ENCODE measurements around the gene KNDC1.

KNDC1 gene

GRCh38 chr10:133268532-133268931 lies 108.5 kb downstream of the KNDC1 start:
- H3K4me1 ChIP-seq, result no peaks in the 10 kb centered on the region
- no peaks in the 10 kb centered on the region; the same call in 1 of the 2 replicates for H3K27me3 ChIP-seq
- H3K36me3 ChIP-seq, result no peaks in the 10 kb centered on the region
- no peak for DNase-seq
- no peak overlapping the region for H3K4me3 ChIP-seq (ENCODE audit: low read depth, low read length)
- no peaks in the 10 kb centered on the region for H3K9me3 ChIP-seq
- no peak for TF ChIP-seq CTCF (IDR thresholded peaks at IDR 0.05; ENCODE audit: low read depth, low read length)

DNA sequence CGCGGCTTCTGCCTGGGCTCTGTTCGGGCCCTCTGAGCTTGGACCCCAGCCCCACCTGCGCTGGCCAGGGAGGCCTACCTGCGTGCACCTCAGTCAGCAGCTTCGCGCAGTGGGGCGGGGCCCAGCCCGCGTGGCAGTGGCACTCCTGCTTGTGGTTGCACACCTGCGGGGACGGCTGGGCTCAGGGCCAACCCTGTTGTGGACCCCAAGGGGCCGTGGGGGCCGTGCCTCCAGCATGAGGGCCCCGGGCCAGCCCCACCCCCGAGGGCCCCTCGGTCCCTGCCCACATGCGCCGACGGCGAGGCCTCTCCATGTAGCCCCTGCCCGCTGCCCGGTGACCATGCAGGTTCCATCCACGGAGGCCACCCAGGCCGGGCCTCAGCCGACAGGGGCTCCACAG lies 109.3 kb downstream of the KNDC1 start:
- no peak for DNase-seq
- H3K4me3 ChIP-seq (ENCODE audit: low read depth, low read length), result no peak overlapping the region
- no peaks in the 10 kb centered on the region for H3K4me1 ChIP-seq
- H3K9me3 ChIP-seq, result no peaks in the 10 kb centered on the region
- no peak for TF ChIP-seq CTCF (IDR thresholded peaks at IDR 0.05; ENCODE audit: low read depth, low read length)
- H3K27me3 ChIP-seq, result no peaks in the 10 kb centered on the region
- H3K36me3 ChIP-seq, result no peaks in the 10 kb centered on the region

DNA sequence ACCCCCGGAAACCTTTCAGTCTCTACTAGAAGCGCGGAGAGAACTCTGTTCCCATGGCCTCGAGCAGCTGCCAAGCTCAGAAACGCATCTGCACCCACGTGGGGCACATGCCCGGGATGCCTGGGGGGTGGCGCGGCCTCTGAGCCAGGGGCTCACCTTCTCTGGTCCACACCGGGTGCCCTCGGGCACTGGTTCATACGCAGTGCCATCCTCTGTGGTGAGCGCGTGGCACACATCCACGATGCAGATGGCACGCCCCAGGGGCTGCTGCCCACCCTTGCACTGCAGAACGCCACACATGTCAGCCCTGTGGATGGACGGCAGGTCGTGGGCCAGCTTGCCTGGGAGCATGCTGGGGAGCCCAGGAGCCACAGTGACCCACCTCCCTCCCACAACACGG lies 110.2 kb downstream of the KNDC1 start:
- DNase-seq, result no peak
- no peaks in the 10 kb centered on the region for H3K9me3 ChIP-seq
- no peaks in the 10 kb centered on the region for H3K36me3 ChIP-seq
- no peak overlapping the region for H3K4me3 ChIP-seq (ENCODE audit: low read depth, low read length)
- no peak for TF ChIP-seq CTCF (IDR thresholded peaks at IDR 0.05; ENCODE audit: low read depth, low read length)
- H3K27me3 ChIP-seq, result peaks cover 5% of the 10 kb centered on the region
- H3K4me1 ChIP-seq, result no peaks in the 10 kb centered on the region

DNA sequence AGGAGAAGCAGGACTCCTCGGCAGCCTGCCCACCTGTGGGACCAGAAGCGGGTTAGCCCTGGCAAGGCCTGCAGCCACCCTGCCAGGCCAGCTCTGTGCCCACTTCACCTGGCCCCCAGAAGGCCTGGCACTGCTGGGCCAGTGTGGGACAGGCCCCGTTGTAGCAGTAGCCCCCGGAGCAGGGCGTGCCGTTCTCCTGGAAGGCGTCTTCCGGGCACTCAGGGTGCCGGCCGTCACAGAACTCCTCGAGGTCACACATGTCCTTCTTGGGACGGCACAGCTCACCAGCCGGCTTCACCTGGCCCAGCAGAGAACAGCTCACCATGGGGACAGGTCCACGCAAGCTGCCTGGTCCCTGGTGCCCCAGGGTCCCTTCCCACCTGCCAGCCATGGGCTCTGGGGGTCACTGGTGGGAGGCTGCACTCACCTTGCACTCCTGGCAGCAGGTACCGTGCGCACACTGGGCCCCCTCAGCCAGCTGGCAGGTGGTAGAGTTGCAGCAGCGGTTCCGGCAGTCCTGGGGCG lies 110.8 kb downstream of the KNDC1 start:
- Histone ChIP-seq H3K4me3 (ENCODE audit: low read depth, low read length) (no peak overlapping the region), H3K9me3 (no peaks in the 10 kb centered on the region), H3K27me3 (peaks cover 12% of the 10 kb centered on the region), H3K36me3 (no peaks in the 10 kb centered on the region), H3K4me1 (no peaks in the 10 kb centered on the region)
- TF ChIP-seq CTCF (IDR thresholded peaks at IDR 0.05; ENCODE audit: low read depth, low read length), result no peak
- DNase-seq, result no peak

- DNase-seq, result no peak
- no peak for TF ChIP-seq CTCF (IDR thresholded peaks at IDR 0.05; ENCODE audit: low read depth, low read length)
- H3K4me3 ChIP-seq (ENCODE audit: low read depth, low read length), result no peak overlapping the region
- peaks cover 3% of the 10 kb centered on the region; the same call in 1 of the 2 replicates for H3K4me1 ChIP-seq
- H3K36me3 ChIP-seq, result no peaks in the 10 kb centered on the region
- peaks cover 18% of the 10 kb centered on the region for H3K27me3 ChIP-seq
- H3K9me3 ChIP-seq, result no peaks in the 10 kb centered on the region
Measured at GRCh38 chr10:133271521-133272300, 111.7 kb downstream of the KNDC1 start.

DNA sequence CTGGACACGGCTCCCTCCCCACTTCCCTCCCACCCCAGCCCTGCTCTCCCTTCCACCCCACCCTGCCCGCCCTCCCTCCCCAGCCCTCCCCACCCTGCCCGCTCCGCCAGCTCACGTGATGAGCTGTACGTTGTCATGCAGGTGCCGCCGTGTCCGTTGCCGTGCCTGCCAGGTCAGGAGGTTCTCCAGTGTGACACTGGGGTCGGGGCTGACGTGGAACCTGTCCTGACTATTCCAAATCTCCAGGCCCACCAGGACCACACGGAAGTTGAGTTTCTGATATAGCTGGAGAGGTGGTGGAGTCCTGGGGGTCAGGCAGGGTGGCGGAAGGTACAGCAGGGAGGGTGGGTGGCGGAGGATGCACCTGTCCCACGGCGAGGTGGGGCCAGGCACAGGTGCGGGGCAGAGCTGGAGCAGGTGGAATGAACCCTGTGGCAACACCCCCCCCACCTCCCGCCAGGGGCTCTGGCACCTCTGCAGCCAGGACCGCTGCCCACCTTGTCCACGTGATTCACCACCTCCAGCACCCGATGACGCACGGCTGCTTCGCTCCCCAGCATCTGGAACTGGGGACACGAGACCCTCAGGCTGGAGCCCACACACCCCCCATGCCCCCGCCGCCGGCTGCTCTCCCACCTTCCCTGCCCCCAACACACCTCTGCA lies 112.4 kb downstream of the KNDC1 start:
- H3K36me3 ChIP-seq, result no peaks in the 10 kb centered on the region
- no peaks in the 10 kb centered on the region for H3K9me3 ChIP-seq
- H3K27me3 ChIP-seq, result peaks cover 18% of the 10 kb centered on the region
- no peak for TF ChIP-seq CTCF (IDR thresholded peaks at IDR 0.05; ENCODE audit: low read depth, low read length)
- peaks cover 3% of the 10 kb centered on the region; the same call in 1 of the 2 replicates for H3K4me1 ChIP-seq
- no peak for DNase-seq
- H3K4me3 ChIP-seq (ENCODE audit: low read depth, low read length), result no peak overlapping the region

All from BE2C (cell line).